SK-N-SH treated with all-trans-retinoic acid at 6 μM for 48 hours (cell line): ENCODE results near the gene C22orf31.

Source experiments
- ATAC-seq: fragments of 200-7000 bp; cut with Tn5 transposase; 3 replicates; pipeline ENCODE4 v1.9.1; 2020; ENCODE audit warnings: mild to moderate bottlenecking, moderate library complexity
- BACH2 ChIP-seq: fragments of 250-450 bp; sonication (Bioruptor Pico); IDR thresholded peaks from 2 replicates; pipeline ENCODE4 v1.9.0; 2021; ENCODE audit warnings: mild to moderate bottlenecking, borderline replicate concordance
- GLIS3 ChIP-seq: fragments of 250-450 bp; sonication (Bioruptor Pico); IDR thresholded peaks from 2 replicates; pipeline ENCODE4 v1.5.0; 2020; ENCODE audit warnings: mild to moderate bottlenecking, moderate library complexity
- ISL1 ChIP-seq: fragments of 250-450 bp; sonication (Bioruptor Pico); IDR thresholded peaks from 2 replicates; pipeline ENCODE4 v2.1.2; 2022; ENCODE audit warnings: mild to moderate bottlenecking, moderate library complexity
- OSR1 ChIP-seq: fragments of 250-450 bp; sonication (Bioruptor Pico); IDR thresholded peaks from 2 replicates; pipeline ENCODE4 v1.8.0; 2022; ENCODE audit warnings: moderate library complexity, mild to moderate bottlenecking, inconsistent platforms
- PPARA ChIP-seq: fragments of 250-450 bp; sonication (Bioruptor Pico); IDR thresholded peaks from 2 replicates; pipeline ENCODE4 v1.5.0; 2020; ENCODE audit warnings: mild to moderate bottlenecking, borderline replicate concordance
- SNAI2 ChIP-seq: fragments of 250-450 bp; sonication (Bioruptor Pico); IDR thresholded peaks from 2 replicates; pipeline ENCODE4 v1.5.0; 2020; ENCODE audit warnings: mild to moderate bottlenecking, moderate library complexity
- ZC3H10 ChIP-seq: fragments of 250-450 bp; sonication (Bioruptor Pico); IDR thresholded peaks from 2 replicates; pipeline ENCODE4 v1.5.1; 2021; ENCODE audit warnings: mild to moderate bottlenecking, moderate library complexity
- ZNF70 ChIP-seq: fragments of 450-650 bp; formaldehyde crosslinking; IDR thresholded peaks from 2 replicates; pipeline ENCODE4 v1.5.0; 2020; ENCODE audit warnings: mild to moderate bottlenecking, moderate library complexity
- ZNF8 ChIP-seq: fragments of 450-650 bp; formaldehyde crosslinking; IDR thresholded peaks from 2 replicates; pipeline ENCODE4 v1.5.0; 2020; ENCODE audit warnings: mild to moderate bottlenecking, moderate library complexity
- TF ChIP-seq, protein P1 (sequence below): fragments of 250-450 bp; sonication (Bioruptor Pico); IDR thresholded peaks from 2 replicates; pipeline ENCODE4 v1.8.0; 2021; ENCODE audit warnings: low read depth, mild to moderate bottlenecking, moderate library complexity, borderline replicate concordance
- TF ChIP-seq, protein P2 (sequence below): fragments of 250-450 bp; sonication (Bioruptor Pico); IDR thresholded peaks from 2 replicates; pipeline ENCODE4 v1.8.0; 2020; ENCODE audit warnings: mild to moderate bottlenecking, moderate library complexity, borderline replicate concordance
- TF ChIP-seq, protein P3 (sequence below): fragments of 250-450 bp; sonication (Bioruptor Pico); IDR thresholded peaks from 2 replicates; pipeline ENCODE4 v1.5.1; 2020; ENCODE audit warnings: low read depth, mild to moderate bottlenecking, moderate library complexity
- TF ChIP-seq, protein P4 (sequence below): fragments of 250-450 bp; sonication (Bioruptor Pico); IDR thresholded peaks from 2 replicates; pipeline ENCODE4 v1.5.0; 2020; ENCODE audit warnings: mild to moderate bottlenecking, moderate library complexity
- TF ChIP-seq, protein P5 (sequence below): fragments of 250-450 bp; sonication (Bioruptor Pico); IDR thresholded peaks from 2 replicates; pipeline ENCODE4 v1.5.1; 2021; ENCODE audit warnings: mild to moderate bottlenecking, moderate library complexity

Gene C22orf31

DNA sequence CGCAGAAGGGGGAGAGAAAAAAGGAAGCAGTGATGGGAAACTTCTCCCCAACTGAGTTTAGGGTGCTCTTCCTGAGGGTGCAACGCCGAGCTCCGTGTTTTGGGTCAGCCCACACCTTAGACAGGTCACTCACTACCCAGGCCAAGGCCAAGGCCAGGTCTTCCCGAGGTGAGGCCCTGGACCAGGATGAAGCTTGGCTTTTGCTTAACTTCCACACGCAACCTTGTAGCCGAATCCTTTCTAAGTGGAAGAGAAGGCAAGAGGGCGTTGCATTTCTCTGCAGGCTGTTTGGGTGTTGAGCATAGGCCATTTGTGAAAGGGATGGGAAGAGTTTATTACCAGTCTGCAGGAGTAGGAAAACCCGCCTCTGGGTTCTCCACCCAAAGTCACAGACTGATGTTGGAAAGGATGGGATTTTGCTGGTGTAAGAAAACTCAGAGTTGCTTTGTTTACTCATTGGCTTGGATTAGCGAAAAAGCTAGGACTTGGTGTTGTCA, 12.7 kb upstream of the C22orf31 start:
- no peak for ATAC-seq
- TF ChIP-seq ZNF70 (CRISPR knock-in tag) (no peak), SNAI2 (CRISPR knock-in tag) (no peak), ZC3H10 (CRISPR knock-in tag) (no peak), ZNF8 (CRISPR knock-in tag) (no peak), PPARA (no peak), OSR1 (CRISPR knock-in tag) (no peak), BACH2 (CRISPR knock-in tag) (no peak), ISL1 (CRISPR knock-in tag) (no peak), GLIS3 (CRISPR knock-in tag) (no peak)
- TF ChIP-seq, protein P1, sequence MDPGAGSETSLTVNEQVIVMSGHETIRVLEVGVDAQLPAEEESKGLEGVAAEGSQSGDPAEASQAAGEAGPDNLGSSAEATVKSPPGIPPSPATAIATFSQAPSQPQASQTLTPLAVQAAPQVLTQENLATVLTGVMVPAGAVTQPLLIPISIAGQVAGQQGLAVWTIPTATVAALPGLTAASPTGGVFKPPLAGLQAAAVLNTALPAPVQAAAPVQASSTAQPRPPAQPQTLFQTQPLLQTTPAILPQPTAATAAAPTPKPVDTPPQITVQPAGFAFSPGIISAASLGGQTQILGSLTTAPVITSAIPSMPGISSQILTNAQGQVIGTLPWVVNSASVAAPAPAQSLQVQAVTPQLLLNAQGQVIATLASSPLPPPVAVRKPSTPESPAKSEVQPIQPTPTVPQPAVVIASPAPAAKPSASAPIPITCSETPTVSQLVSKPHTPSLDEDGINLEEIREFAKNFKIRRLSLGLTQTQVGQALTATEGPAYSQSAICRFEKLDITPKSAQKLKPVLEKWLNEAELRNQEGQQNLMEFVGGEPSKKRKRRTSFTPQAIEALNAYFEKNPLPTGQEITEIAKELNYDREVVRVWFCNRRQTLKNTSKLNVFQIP = no peak
- TF ChIP-seq, protein P2, sequence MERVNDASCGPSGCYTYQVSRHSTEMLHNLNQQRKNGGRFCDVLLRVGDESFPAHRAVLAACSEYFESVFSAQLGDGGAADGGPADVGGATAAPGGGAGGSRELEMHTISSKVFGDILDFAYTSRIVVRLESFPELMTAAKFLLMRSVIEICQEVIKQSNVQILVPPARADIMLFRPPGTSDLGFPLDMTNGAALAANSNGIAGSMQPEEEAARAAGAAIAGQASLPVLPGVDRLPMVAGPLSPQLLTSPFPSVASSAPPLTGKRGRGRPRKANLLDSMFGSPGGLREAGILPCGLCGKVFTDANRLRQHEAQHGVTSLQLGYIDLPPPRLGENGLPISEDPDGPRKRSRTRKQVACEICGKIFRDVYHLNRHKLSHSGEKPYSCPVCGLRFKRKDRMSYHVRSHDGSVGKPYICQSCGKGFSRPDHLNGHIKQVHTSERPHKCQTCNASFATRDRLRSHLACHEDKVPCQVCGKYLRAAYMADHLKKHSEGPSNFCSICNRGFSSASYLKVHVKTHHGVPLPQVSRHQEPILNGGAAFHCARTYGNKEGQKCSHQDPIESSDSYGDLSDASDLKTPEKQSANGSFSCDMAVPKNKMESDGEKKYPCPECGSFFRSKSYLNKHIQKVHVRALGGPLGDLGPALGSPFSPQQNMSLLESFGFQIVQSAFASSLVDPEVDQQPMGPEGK (CRISPR knock-in tag) = no peak
- TF ChIP-seq, protein P3, sequence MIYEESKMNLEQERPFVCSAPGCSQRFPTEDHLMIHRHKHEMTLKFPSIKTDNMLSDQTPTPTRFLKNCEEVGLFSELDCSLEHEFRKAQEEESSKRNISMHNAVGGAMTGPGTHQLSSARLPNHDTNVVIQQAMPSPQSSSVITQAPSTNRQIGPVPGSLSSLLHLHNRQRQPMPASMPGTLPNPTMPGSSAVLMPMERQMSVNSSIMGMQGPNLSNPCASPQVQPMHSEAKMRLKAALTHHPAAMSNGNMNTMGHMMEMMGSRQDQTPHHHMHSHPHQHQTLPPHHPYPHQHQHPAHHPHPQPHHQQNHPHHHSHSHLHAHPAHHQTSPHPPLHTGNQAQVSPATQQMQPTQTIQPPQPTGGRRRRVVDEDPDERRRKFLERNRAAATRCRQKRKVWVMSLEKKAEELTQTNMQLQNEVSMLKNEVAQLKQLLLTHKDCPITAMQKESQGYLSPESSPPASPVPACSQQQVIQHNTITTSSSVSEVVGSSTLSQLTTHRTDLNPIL = no peak
- TF ChIP-seq, protein P4, sequence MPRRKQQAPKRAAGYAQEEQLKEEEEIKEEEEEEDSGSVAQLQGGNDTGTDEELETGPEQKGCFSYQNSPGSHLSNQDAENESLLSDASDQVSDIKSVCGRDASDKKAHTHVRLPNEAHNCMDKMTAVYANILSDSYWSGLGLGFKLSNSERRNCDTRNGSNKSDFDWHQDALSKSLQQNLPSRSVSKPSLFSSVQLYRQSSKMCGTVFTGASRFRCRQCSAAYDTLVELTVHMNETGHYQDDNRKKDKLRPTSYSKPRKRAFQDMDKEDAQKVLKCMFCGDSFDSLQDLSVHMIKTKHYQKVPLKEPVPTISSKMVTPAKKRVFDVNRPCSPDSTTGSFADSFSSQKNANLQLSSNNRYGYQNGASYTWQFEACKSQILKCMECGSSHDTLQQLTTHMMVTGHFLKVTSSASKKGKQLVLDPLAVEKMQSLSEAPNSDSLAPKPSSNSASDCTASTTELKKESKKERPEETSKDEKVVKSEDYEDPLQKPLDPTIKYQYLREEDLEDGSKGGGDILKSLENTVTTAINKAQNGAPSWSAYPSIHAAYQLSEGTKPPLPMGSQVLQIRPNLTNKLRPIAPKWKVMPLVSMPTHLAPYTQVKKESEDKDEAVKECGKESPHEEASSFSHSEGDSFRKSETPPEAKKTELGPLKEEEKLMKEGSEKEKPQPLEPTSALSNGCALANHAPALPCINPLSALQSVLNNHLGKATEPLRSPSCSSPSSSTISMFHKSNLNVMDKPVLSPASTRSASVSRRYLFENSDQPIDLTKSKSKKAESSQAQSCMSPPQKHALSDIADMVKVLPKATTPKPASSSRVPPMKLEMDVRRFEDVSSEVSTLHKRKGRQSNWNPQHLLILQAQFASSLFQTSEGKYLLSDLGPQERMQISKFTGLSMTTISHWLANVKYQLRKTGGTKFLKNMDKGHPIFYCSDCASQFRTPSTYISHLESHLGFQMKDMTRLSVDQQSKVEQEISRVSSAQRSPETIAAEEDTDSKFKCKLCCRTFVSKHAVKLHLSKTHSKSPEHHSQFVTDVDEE (CRISPR knock-in tag) = no peak

DNA sequence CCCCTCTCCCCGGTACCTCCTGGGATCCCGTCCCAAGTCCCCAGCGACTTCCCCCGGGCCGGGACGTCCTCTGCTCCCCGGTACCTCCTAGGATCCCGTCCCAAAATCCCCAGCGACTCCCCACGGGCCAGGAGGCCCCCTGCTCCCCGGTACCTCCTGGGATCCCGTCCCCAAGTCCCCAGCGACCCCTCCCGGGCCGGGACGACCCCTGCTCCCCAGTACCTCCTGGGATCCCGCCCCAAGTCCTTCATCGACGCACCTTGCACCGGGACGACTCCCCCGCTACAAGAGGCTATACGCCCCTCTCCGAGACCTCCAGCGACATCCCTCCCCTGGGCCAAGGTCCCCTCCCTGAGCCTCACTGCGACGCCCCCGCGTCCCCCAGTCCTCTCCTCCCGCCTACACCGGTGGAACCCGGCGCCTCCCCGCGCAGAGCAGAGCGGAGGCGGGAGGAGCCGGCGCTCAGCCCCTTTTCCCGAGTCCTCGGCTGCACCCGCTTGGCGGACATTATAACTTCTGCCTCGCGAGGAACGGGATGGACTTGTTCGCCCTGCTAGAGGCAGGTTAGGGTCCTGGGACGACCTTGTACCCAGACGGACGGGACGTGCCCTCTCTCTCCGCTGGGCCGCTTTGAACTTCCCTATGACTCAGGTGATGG, 12.1 kb upstream of the C22orf31 start:
- TF ChIP-seq ZC3H10 (CRISPR knock-in tag) = no peak
- no peak for ATAC-seq

DNA sequence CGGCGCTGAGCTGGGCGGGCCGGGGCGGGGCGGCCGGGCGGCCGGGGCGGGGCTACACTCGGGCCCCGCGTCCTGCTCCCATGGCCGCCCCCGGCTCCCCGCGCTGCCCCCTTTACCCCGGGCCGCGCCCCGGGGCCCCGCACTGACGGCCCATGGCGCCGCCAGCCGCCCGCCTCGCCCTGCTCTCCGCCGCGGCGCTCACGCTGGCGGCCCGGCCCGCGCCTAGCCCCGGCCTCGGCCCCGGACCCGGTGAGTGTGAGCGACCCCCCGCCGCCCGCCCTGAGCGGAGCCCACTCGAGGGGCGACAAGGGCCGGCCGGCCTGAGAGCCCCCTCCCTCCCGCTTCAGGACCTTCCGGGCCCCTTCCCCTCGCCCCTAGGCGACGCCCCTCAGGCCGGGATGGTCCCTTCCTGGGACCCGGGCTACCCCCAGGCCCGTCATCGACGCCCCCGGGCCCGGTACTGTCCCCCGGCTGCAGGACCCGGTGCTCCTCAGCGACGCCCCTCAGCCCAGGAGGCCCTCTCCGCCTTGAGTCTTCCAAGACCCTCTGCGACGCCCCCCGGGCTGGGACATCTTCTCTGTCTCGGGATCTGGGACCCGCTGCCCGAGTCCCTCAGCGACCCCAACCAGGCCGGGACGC, 11.5 kb upstream of the C22orf31 start, which contains the start of gene KREMEN1:
Gene KREMEN1 (plus strand): TSS at position 57 of the 639 bp plus-strand sequence. CDS start 96 bp downstream, at position 153.
- TF ChIP-seq PPARA = no peak
- TF ChIP-seq, all 23 proteins: peak for 0
- ATAC-seq = no peak; the same call in 1 of the 3 replicates

DNA sequence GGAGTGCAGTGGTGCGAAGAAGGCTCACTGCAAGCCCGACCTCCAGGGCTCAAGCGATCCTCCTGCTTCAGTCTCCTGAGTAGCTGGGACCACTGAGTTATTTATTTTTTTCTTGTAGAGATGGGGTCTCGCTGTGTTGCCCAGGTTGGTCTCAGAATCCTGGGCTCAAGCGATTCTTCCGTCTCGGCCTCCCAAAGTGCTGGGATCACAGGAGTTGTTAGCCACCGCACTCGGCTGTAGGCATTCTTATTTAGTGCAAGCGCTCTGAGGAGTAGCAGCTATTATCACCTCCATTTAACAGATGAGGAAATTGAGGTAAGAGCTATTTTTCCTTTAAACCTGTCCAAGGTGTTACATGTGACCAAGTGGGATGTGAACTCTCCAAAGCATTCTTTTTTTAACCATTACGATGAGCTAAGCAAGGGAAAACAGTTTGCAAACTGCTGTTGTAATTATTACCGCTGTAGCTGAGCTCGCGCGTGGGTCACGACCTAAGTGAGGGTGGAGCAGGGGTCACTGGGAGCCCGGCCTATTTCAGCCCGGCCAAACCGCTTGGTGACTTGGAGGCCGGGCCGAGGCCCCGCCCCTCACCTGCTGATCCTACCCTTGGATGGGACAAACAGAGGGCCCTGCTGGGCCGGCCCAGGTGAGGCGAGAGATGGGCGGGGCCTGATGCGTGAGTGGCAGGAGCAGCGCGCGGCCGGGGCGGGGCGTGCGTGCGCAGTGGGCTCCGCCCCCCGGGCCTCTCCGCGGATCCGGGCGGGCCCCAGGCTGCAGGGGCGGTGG, 10.8 kb upstream of the C22orf31 start:
- peak; percentile 99 for ATAC-seq

DNA sequence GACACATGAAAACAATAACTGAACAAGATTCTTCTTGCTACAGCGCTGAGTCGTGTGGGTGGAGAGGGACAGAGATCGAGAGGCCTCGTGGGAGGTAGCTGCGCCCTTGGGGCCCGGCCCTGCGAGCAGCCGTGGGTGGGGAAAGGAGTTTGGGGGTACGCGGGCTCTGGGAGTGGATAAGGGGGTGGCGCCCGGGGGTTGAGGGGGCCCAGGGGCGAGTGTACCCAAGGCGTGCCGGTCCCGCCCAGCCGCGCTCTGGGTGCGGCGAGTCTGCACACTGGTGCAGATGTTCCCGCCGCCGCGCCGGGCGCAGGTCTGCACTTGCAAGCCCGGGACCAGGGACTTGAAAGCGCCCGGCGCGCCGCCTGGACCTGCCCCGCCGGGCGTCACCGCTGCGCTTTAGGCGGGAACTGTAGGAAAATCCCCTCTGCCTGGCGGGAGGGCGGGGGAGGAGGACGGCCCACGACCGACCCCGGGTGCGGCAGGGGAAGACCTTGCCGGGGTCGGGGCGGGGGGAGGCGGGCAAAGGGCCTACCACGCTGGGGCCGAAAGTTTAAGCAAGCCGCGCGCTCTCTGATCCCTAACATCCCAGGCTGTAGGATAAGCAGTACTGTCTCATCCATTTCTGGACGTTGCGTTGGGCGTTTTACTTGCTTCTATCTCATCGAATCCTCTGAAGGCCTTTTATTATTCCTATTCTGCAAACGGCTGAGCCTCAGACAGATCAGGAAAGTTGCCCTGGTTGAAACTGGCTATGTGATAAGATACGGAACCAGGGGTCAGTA, 9.8 kb upstream of the C22orf31 start:
- TF ChIP-seq, protein P5, sequence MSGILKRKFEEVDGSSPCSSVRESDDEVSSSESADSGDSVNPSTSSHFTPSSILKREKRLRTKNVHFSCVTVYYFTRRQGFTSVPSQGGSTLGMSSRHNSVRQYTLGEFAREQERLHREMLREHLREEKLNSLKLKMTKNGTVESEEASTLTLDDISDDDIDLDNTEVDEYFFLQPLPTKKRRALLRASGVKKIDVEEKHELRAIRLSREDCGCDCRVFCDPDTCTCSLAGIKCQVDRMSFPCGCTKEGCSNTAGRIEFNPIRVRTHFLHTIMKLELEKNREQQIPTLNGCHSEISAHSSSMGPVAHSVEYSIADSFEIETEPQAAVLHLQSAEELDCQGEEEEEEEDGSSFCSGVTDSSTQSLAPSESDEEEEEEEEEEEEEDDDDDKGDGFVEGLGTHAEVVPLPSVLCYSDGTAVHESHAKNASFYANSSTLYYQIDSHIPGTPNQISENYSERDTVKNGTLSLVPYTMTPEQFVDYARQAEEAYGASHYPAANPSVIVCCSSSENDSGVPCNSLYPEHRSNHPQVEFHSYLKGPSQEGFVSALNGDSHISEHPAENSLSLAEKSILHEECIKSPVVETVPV = no peak
- no peak for ATAC-seq

More for the DNA sequence above, 10.8 kb upstream of the C22orf31 start:
- no peak for TF ChIP-seq OSR1 (CRISPR knock-in tag)
